HG02798 (cell line): ENCODE results near the gene ACOX2.
"Not testable (repeated sequence)": the region's sequence is repeated elsewhere in the genome, so short reads cannot be mapped to it uniquely, and the experiment has no call there.

Experiments
- ATAC-seq: cut with Tn5 transposase; IDR thresholded peaks from one replicate; pipeline ENCODE4 v1.9.1; 2021; ENCODE audit warnings: mild to moderate bottlenecking; ENCODE audit not compliant: unreplicated experiment, poor library complexity

Gene ACOX2

GRCh38 chr3:58535531-58536500, 1.2 kb downstream of the ACOX2 start:
- no peak for ATAC-seq

GRCh38 chr3:58534592-58535494, 2.1 kb downstream of the ACOX2 start:
- no peak for ATAC-seq

GRCh38 chr3:58532794-58533220, 4.2 kb downstream of the ACOX2 start:
- ATAC-seq, result peak; percentile 93

- no peak for ATAC-seq
Measured at GRCh38 chr3:58531956-58532355, 5.0 kb downstream of the ACOX2 start.

GRCh38 chr3:58531555-58531954, 5.4 kb downstream of the ACOX2 start:
- ATAC-seq, result no peak

- no peak for ATAC-seq
Measured at GRCh38 chr3:58530354-58530865, 6.6 kb downstream of the ACOX2 start.

- no peak for ATAC-seq
Measured at GRCh38 chr3:58529516-58530353, 7.3 kb downstream of the ACOX2 start.

GRCh38 chr3:58528629-58529028, 8.4 kb downstream of the ACOX2 start:
- no peak for ATAC-seq

GRCh38 chr3:58527440-58527839, 9.6 kb downstream of the ACOX2 start:
- not testable (repeated sequence) for ATAC-seq

- ATAC-seq, result no peak
Measured at GRCh38 chr3:58526515-58526957, 10.5 kb downstream of the ACOX2 start.

- no peak for ATAC-seq
Measured at GRCh38 chr3:58524326-58524888, 12.6 kb downstream of the ACOX2 start.

- ATAC-seq, result no peak
Measured at GRCh38 chr3:58522759-58523425, 14.1 kb downstream of the ACOX2 start.

- ATAC-seq, result no peak
Measured at GRCh38 chr3:58521917-58522631, 14.9 kb downstream of the ACOX2 start.

GRCh38 chr3:58521336-58521670, 15.7 kb downstream of the ACOX2 start:
- no peak for ATAC-seq

- no peak for ATAC-seq
Measured at GRCh38 chr3:58520403-58521335, 16.3 kb downstream of the ACOX2 start.

GRCh38 chr3:58519668-58520402, 17.2 kb downstream of the ACOX2 start:
- no peak for ATAC-seq
